Mucosa of descending colon (tissue), 3 donors: ENCODE data around the gene PDC. TPM values are rescaled to one million over a fixed set of nuclear protein-coding genes. Genes with fewer than 3 reads are reported as not detected.

Source experiments
- ATAC-seq: fragments of 200-7000 bp; cut with Tn5 transposase; one replicate; pipeline ENCODE4 v1.9.1; 2020; ENCODE audit warnings: mild to moderate bottlenecking, moderate library complexity
- DNase-seq, 3 donors: peaks; one replicate each; pipeline ENCODE4 v3.0.0-alpha.2; 2020
- H3K36me3 ChIP-seq: fragments of 200-600 bp; one replicate; pipeline ENCODE4 v1.8.0; 2021; ENCODE audit warnings: low read depth, mild to moderate bottlenecking
- H3K4me1 ChIP-seq: fragments of 200-600 bp; one replicate; pipeline ENCODE4 v1.8.0; 2021; ENCODE audit warnings: low read depth, mild to moderate bottlenecking
- H3K4me3 ChIP-seq: fragments of 200-600 bp; one replicate; pipeline ENCODE4 v1.8.0; 2021; ENCODE audit warnings: mild to moderate bottlenecking
- H3K9me3 ChIP-seq: fragments of 200-600 bp; one replicate; pipeline ENCODE4 v1.8.0; 2021; ENCODE audit warnings: mild to moderate bottlenecking
- intact Hi-C, 2 donors: fragments of 100-400 bp; cut with DNase I in 1 of 2; cut with micrococcal nuclease in 1 of 2; formaldehyde crosslinking; loops; one replicate each; pipeline versions ENCODE4 v1.11.0 to v1.11.1; 2022; cut with DNase I, micrococcal nuclease
- total RNA-seq, 3 donors: library from RNA; stranded (reverse); fragmentation: NEBNext Ultra II Directional in 2 of 3; extraction: Animal tissue kit (Norgen Biotek cat#: 25700) in 2 of 3; gene quantifications; one replicate each; pipeline versions ENCODE4 v1.2.1 to v1.2.4, GENCODE V29; 2021 to 2023
- TF ChIP-seq, protein P1 (sequence below): fragments of 200-600 bp; IDR thresholded peaks from one replicate; pipeline ENCODE4 v1.8.0; 2022; ENCODE audit warnings: antibody characterized with exemption, mild to moderate bottlenecking
- donor health status: DM: no; HTN: no; CAD: no; lungs with moderate emphysema.
- donor health status: DM: no; HTN: no; CAD: no.
- donor health status: DM: no; HTN: yes; CAD: no.

The PDC gene
- total RNA-seq, 3 donors from 2014 or later: not detected

DNA sequence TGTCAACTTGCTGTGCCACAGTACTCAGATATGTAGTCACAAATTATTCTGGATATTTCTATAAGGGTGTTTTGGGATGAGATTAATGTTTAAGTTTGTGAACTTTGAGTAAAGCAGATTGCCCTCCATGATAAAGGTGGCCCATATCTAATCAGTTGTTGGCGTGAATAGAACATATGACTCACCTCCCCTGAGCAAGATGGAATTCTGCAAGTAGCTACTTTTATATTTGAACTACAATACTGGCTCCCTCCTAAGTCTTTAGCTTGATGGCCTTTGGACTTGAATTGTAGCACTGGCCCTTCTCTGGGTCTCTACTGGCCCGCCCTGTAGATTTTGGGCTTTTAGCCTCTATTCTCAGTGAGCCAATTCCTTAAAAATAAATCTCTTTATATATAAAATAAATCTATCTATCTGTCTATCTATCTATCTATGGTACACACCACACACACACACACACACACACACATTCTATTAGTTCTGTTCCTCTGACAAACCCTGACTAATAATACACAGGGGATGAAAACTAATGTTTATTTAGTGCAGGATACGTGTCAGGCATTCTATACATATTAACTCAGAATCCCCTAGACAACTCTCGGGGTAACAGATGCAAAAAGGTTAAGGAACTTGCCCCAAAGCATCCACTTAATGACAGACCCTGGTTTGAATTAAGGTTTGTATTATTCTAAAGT, 37.9 kb upstream of the PDC start:
- TF ChIP-seq, protein P1, sequence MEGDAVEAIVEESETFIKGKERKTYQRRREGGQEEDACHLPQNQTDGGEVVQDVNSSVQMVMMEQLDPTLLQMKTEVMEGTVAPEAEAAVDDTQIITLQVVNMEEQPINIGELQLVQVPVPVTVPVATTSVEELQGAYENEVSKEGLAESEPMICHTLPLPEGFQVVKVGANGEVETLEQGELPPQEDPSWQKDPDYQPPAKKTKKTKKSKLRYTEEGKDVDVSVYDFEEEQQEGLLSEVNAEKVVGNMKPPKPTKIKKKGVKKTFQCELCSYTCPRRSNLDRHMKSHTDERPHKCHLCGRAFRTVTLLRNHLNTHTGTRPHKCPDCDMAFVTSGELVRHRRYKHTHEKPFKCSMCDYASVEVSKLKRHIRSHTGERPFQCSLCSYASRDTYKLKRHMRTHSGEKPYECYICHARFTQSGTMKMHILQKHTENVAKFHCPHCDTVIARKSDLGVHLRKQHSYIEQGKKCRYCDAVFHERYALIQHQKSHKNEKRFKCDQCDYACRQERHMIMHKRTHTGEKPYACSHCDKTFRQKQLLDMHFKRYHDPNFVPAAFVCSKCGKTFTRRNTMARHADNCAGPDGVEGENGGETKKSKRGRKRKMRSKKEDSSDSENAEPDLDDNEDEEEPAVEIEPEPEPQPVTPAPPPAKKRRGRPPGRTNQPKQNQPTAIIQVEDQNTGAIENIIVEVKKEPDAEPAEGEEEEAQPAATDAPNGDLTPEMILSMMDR: no peak
- intact Hi-C loops: no loop called here

GRCh38 chr1:186498071-186498470, 37.2 kb upstream of the PDC start:
- intact Hi-C loops: no loop called here
- Histone ChIP-seq H3K9me3 (no peaks in the 10 kb centered on the region), H3K36me3 (no peaks in the 10 kb centered on the region), H3K4me3 (no peak overlapping the region), H3K4me1 (no peaks in the 10 kb centered on the region)
- TF ChIP-seq, protein P1: no peak
- no peak for DNase-seq
- ATAC-seq: no peak

More for the DNA sequence above, 37.9 kb upstream of the PDC start:
- ATAC-seq: no peak
- Histone ChIP-seq H3K4me3 (no peak overlapping the region), H3K9me3 (no peaks in the 10 kb centered on the region), H3K4me1 (no peaks in the 10 kb centered on the region), H3K36me3 (no peaks in the 10 kb centered on the region)
- DNase-seq: no peak

GRCh38 chr1:186497651-186498050, 36.7 kb upstream of the PDC start:
- Histone ChIP-seq H3K36me3 (no peaks in the 10 kb centered on the region), H3K9me3 (no peaks in the 10 kb centered on the region), H3K4me3 (no peak overlapping the region), H3K4me1 (no peaks in the 10 kb centered on the region)
- intact Hi-C loops: no loop called here
- ATAC-seq (no peak), DNase-seq (no peak)
- TF ChIP-seq, protein P1: no peak

- Histone ChIP-seq H3K9me3 (no peaks in the 10 kb centered on the region), H3K4me3 (no peak overlapping the region), H3K4me1 (no peaks in the 10 kb centered on the region), H3K36me3 (no peaks in the 10 kb centered on the region)
- intact Hi-C loops: no loop called here
- no peak for ATAC-seq
- TF ChIP-seq, protein P1: no peak
- DNase-seq: no peak
These were observed 35.4 kb upstream of the PDC start for GRCh38 chr1:186496171-186496851.

GRCh38 chr1:186494832-186495271, 33.9 kb upstream of the PDC start:
- H3K36me3 ChIP-seq: no peaks in the 10 kb centered on the region
- TF ChIP-seq, protein P1: no peak
- intact Hi-C loops: no loop called here
- H3K9me3 ChIP-seq: no peaks in the 10 kb centered on the region
- ATAC-seq (no peak), DNase-seq (no peak)
- no peak overlapping the region for H3K4me3 ChIP-seq
- H3K4me1 ChIP-seq: no peaks in the 10 kb centered on the region
